ENCODE data around the gene TMEM30B. TPM values are rescaled to one million over a fixed set of nuclear protein-coding genes. Genes with fewer than 3 reads are reported as not detected.
A peak's percentile ranks its signal among the peaks of the same experiment; 100 is the strongest.

The TMEM30B gene, protein sequence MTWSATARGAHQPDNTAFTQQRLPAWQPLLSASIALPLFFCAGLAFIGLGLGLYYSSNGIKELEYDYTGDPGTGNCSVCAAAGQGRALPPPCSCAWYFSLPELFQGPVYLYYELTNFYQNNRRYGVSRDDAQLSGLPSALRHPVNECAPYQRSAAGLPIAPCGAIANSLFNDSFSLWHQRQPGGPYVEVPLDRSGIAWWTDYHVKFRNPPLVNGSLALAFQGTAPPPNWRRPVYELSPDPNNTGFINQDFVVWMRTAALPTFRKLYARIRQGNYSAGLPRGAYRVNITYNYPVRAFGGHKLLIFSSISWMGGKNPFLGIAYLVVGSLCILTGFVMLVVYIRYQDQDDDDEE
- total RNA-seq (2022) = 0.09 and 0.22 TPM in 2 replicates
- percentile 20 among the genes with signal in this experiment for Bru-seq, nascent RNA
- BruChase-seq, experiment 1, labeled RNA remaining after a 6-hour chase = percentile 12 among the genes with signal in this experiment
- percentile 16 among the genes with signal in this experiment for BruChase-seq, experiment 2, labeled RNA remaining after a 2-hour chase
- long read RNA-seq, full-length matches to known transcripts = 1 of 1 reads
- long read RNA-seq, partial matches to known transcripts = 0 of 1 reads
- long read RNA-seq, other reads (novel, unspliced or antisense) = 0 of 1 reads

DNA sequence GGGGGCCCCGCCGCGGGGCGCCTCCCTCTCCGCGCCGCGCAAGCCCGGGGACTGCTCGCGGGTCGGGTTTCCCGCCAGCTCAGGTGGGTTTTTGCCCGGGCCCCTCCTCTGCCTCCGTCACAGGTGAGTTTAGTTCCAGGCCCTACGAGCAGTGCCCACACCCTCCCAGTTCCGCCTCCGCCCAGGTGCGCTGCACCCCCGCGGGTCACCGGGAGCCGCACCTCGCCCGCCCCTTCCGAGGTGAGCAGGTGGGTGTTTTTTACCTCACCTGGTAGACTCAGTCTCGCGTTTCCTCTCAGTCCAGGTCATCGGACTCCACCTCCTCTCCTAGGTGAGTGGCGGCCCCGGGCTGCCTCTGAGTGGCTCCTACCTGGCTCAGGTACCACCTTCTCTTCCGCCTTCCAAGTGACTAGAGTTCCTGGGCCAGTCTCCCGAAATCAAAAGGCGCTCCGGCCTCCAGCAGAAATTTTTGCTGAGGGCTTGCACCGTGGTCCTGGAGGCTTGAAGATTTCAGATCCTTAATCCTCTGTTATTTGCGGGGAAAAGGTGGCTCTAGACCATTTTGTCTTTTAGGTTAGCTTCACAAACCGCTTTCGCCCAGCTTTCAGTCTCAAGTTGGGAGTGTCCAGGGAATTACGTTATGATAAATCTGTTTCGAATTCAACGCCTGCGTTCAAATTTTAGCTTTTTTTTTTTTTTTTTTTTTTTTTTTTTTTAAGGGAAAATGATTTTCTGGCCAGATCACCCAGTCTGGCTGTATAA, at the start of gene TMEM30B:
TSS of gene TMEM30B (minus strand) at position 153 of the 762 bp plus-strand sequence. CDS start 191 bp downstream, outside the sequence.
- ChIA-PET CTCF (interaction anchor here (0.5 to 1.6 kb wide), 6 partner anchors 17 to 1031 kb away, joined by 3 to 11 read pairs (median 4); no protein-coding TSS in a partner anchor), POLR2A (interaction anchor here (1.6 kb wide), 1 partner anchor 12 kb away, joined by 5 read pairs; no protein-coding TSS in a partner anchor)
- Mint-ChIP-seq H3K4me1 (ENCODE audit: insufficient read depth, unreplicated experiment) (no peaks in the 10 kb centered on the region), H3K4me3 (ENCODE audit: unreplicated experiment) (peak within 1 kb of the TSS; percentile 45), H3K36me3 (ENCODE audit: insufficient read depth, unreplicated experiment) (no peaks in the 10 kb centered on the region), H3K27ac (ENCODE audit: low read depth, unreplicated experiment) (no peak within 1 kb of the TSS), H3K27me3 (ENCODE audit: insufficient read depth, unreplicated experiment) (no peaks in the 10 kb centered on the region), H3K9me3 (ENCODE audit: unreplicated experiment) (no peaks in the 10 kb centered on the region)
- intact Hi-C loops (cut with micrococcal nuclease) = no loop called here
- DNase-seq (ENCODE audit: unreplicated experiment) = no peak
- no TSS peak for BruUV-seq (replicated peaks)
- TF ChIP-seq, protein P1, sequence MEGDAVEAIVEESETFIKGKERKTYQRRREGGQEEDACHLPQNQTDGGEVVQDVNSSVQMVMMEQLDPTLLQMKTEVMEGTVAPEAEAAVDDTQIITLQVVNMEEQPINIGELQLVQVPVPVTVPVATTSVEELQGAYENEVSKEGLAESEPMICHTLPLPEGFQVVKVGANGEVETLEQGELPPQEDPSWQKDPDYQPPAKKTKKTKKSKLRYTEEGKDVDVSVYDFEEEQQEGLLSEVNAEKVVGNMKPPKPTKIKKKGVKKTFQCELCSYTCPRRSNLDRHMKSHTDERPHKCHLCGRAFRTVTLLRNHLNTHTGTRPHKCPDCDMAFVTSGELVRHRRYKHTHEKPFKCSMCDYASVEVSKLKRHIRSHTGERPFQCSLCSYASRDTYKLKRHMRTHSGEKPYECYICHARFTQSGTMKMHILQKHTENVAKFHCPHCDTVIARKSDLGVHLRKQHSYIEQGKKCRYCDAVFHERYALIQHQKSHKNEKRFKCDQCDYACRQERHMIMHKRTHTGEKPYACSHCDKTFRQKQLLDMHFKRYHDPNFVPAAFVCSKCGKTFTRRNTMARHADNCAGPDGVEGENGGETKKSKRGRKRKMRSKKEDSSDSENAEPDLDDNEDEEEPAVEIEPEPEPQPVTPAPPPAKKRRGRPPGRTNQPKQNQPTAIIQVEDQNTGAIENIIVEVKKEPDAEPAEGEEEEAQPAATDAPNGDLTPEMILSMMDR (IDR thresholded peaks at IDR 0.05; ENCODE audit: unreplicated experiment) = no peak

DNA sequence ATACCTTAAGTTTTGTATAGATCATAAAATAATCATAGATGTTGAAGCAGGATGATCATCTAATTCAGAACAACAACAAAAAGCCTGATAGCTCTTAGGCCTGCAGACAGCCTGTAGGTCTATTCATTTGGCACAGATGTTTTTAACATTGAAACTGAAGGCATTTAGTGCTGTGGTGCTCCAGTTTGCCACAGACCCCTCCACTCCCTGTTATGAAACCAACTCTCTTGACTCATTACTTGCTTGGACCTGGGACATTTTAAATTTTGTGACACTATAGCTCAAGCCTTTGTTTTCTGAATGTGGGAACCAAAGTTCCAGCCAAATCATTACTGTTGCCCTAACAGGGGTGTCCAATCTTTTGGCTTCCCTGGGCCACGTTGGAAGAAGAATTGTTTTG, 49.4 kb upstream of the TMEM30B start:
- Mint-ChIP-seq H3K27me3 (ENCODE audit: insufficient read depth, unreplicated experiment) (no peaks in the 10 kb centered on the region), H3K9me3 (ENCODE audit: unreplicated experiment) (no peaks in the 10 kb centered on the region), H3K4me3 (ENCODE audit: unreplicated experiment) (no peak overlapping the region), H3K36me3 (ENCODE audit: insufficient read depth, unreplicated experiment) (peaks cover 6% of the 10 kb centered on the region), H3K4me1 (ENCODE audit: insufficient read depth, unreplicated experiment) (peaks cover 8% of the 10 kb centered on the region), H3K27ac (ENCODE audit: low read depth, unreplicated experiment) (no peak overlapping the region)
- intact Hi-C loops (cut with micrococcal nuclease) = no loop called here
- BruUV-seq (replicated peaks) = no TSS peak
- no peak for DNase-seq (ENCODE audit: unreplicated experiment)
- TF ChIP-seq, protein P1 (IDR thresholded peaks at IDR 0.05; ENCODE audit: unreplicated experiment) = no peak
- ChIA-PET CTCF (interaction anchor here (0.6 to 1.0 kb wide), 3 partner anchors 12 to 57 kb away, joined by 3 read pairs; no protein-coding TSS in a partner anchor), POLR2A (interaction anchor here (0.6 to 1.1 kb wide), 3 partner anchors 9 to 1963 kb away, joined by 3 to 5 read pairs (median 4); partner anchors contain the start of gene PRKCH)

DNA sequence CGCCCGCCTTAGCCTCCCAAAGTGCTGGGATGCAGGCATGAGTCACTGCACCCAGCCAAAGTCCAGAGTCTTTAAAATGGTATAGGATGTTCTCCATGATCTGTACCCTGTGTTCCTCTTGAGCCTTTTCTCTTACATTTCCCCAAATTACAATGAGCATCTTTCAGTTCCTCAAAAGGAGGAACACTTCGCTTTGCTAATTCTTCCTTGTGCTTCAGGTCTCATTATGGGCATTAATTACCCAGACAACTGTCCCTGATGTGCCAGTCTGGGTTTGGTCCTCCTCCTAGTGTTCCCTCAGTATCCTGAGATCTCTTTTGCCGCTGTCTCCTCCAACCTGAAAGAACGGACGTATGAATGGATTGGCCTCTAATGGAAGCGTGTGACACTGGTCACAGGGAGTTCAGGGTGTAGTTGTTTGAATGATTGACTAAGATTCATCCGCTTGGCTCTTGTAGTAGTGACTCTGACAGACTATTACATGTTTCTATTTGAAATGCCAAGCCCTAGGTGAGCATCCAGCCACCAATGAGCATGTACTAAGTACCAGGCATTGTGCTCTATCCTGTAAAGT, 48.4 kb upstream of the TMEM30B start:
- ChIA-PET POLR2A (no interaction called here), CTCF (no interaction called here)
- peaks cover 8% of the 10 kb centered on the region for H3K4me1 Mint-ChIP-seq (ENCODE audit: insufficient read depth, unreplicated experiment)
- no peak overlapping the region for H3K27ac Mint-ChIP-seq (ENCODE audit: low read depth, unreplicated experiment)
- no peak for DNase-seq (ENCODE audit: unreplicated experiment)
- intact Hi-C loops (cut with micrococcal nuclease) = no loop called here
- no peaks in the 10 kb centered on the region for H3K27me3 Mint-ChIP-seq (ENCODE audit: insufficient read depth, unreplicated experiment)
- BruUV-seq (replicated peaks) = no TSS peak
- no peak overlapping the region for H3K4me3 Mint-ChIP-seq (ENCODE audit: unreplicated experiment)
- TF ChIP-seq, protein P1 (IDR thresholded peaks at IDR 0.05; ENCODE audit: unreplicated experiment) = no peak
- no peaks in the 10 kb centered on the region for H3K9me3 Mint-ChIP-seq (ENCODE audit: unreplicated experiment)
- peaks cover 5% of the 10 kb centered on the region for H3K36me3 Mint-ChIP-seq (ENCODE audit: insufficient read depth, unreplicated experiment)
